GM23338 (cell line): ENCODE results near the gene SLC35F1. TPM values are rescaled to one million over a fixed set of nuclear protein-coding genes. Genes with fewer than 3 reads are reported as not detected.

Experiments used
- ATAC-seq: fragments of 200-7000 bp; cut with Tn5 transposase; 3 replicates; pipeline ENCODE4 v1.9.1; 2020
- DNase-seq: peaks from one replicate; pipeline ENCODE4 v3.0.0-alpha.2; 2015; ENCODE audit warnings: low spot score
- H2AFZ ChIP-seq: fragments of 200-600 bp; sonication (generic); 2 replicates; pipeline ENCODE4 v1.8.0; 2016; ENCODE audit warnings: antibody characterized with exemption, mild to moderate bottlenecking, moderate library complexity
- H3F3A ChIP-seq: fragments of 200-600 bp; sonication (generic); replicated peaks from 2 replicates; pipeline ENCODE4 v1.8.0; 2017; ENCODE audit warnings: antibody characterized with exemption, mixed run types, low read depth
- H3K27ac ChIP-seq: fragments of 200-600 bp; sonication (generic); 2 replicates; pipeline ENCODE4 v1.6.1; 2016; ENCODE audit warnings: low read depth
- H3K27me3 ChIP-seq: fragments of 200-600 bp; sonication (generic); 2 replicates; pipeline ENCODE4 v1.8.0; 2016; ENCODE audit warnings: mild to moderate bottlenecking, mixed run types, moderate library complexity; ENCODE audit not compliant: insufficient read depth
- H3K36me3 ChIP-seq: fragments of 200-600 bp; sonication (generic); 2 replicates; pipeline ENCODE4 v1.8.0; 2016; ENCODE audit warnings: mild to moderate bottlenecking; ENCODE audit not compliant: insufficient read depth
- H3K4me1 ChIP-seq: fragments of 200-600 bp; sonication (generic); 2 replicates; pipeline ENCODE4 v1.8.0; 2016; ENCODE audit warnings: mild to moderate bottlenecking, moderate library complexity; ENCODE audit not compliant: insufficient read depth
- H3K4me2 ChIP-seq: fragments of 200-600 bp; sonication (generic); 2 replicates; pipeline ENCODE4 v1.7.1; 2017; ENCODE audit warnings: mixed run types
- H3K4me3 ChIP-seq: fragments of 200-600 bp; sonication (generic); 2 replicates; pipeline ENCODE4 v1.6.1; 2016; ENCODE audit warnings: mixed run types
- H3K79me2 ChIP-seq: fragments of 200-600 bp; sonication (generic); replicated peaks from 2 replicates; pipeline ENCODE4 v1.8.0; 2017; ENCODE audit warnings: mild to moderate bottlenecking; ENCODE audit not compliant: insufficient read depth
- H3K9me2 ChIP-seq: fragments of 200-600 bp; sonication (generic); 2 replicates; pipeline ENCODE4 v1.8.0; 2017; ENCODE audit not compliant: insufficient read depth
- H4K20me1 ChIP-seq: fragments of 200-600 bp; sonication (generic); replicated peaks from 2 replicates; pipeline ENCODE4 v1.8.0; 2017; ENCODE audit warnings: mild to moderate bottlenecking; ENCODE audit not compliant: insufficient read depth
- H3K27ac Mint-ChIP-seq: 2 replicates; pipeline ENCODE4 v1.8.0; 2020; ENCODE audit warnings: inconsistent platforms, mild to moderate bottlenecking, moderate library complexity, mixed read lengths
- H3K27me3 Mint-ChIP-seq: 3 replicates; pipeline ENCODE4 v1.8.0; 2022; ENCODE audit warnings: low read depth, mild to moderate bottlenecking, moderate library complexity, mixed read lengths, inconsistent platforms; ENCODE audit not compliant: insufficient read depth, poor library complexity
- H3K36me3 Mint-ChIP-seq: 3 replicates; pipeline ENCODE4 v1.8.0; 2021; ENCODE audit warnings: low read depth, mild to moderate bottlenecking, inconsistent platforms, moderate library complexity, mixed read lengths
- H3K4me1 Mint-ChIP-seq: 3 replicates; pipeline ENCODE4 v1.8.0; 2020; ENCODE audit warnings: mild to moderate bottlenecking, inconsistent platforms, mixed read lengths
- H3K4me3 Mint-ChIP-seq: 3 replicates; pipeline ENCODE4 v1.8.0; 2021; ENCODE audit warnings: moderate library complexity, mild to moderate bottlenecking, inconsistent platforms, mixed read lengths
- H3K9me3 Mint-ChIP-seq: 3 replicates; pipeline ENCODE4 v1.8.0; 2020; ENCODE audit warnings: moderate library complexity, mild to moderate bottlenecking, inconsistent platforms, mixed read lengths
- EZH2phosphoT487 ChIP-seq: fragments of 200-600 bp; sonication (generic); IDR thresholded peaks from one replicate; pipeline ENCODE4 v1.8.1; 2018; ENCODE audit warnings: antibody characterized with exemption; ENCODE audit not compliant: unreplicated experiment
- NANOG ChIP-seq: IDR thresholded peaks from 2 replicates; pipeline ENCODE4 v1.6.1; 2016; ENCODE audit warnings: antibody characterized with exemption, borderline replicate concordance
- POLR2AphosphoS5 ChIP-seq: IDR thresholded peaks from 2 replicates; pipeline ENCODE4 v1.6.1; 2016; ENCODE audit warnings: antibody characterized with exemption, low read depth
- ZNF331 ChIP-seq: fragments of 250-450 bp; sonication (Bioruptor Pico); IDR thresholded peaks from 2 replicates; pipeline ENCODE4 v1.5.0; 2020; ENCODE audit warnings: low read depth, mild to moderate bottlenecking, moderate library complexity
- ZNF462 ChIP-seq: fragments of 250-450 bp; sonication (Bioruptor Pico); IDR thresholded peaks from 2 replicates; pipeline ENCODE4 v1.5.0; 2020; ENCODE audit warnings: mild to moderate bottlenecking, moderate library complexity
- polyA plus RNA-seq: library from polyadenylated mRNA; unstranded; fragments of >200 nt; fragmentation: Nextera tagmentation; extraction: Ambion mirVana; gene quantifications from 2 replicates; pipeline ENCODE4 v1.2.1, GENCODE V29; 2016
- total RNA-seq: library from RNA; depleted of rRNA; stranded (reverse); fragments of >200 nt; shearing (Covaris generic); gene quantifications from 2 replicates; pipeline ENCODE4 v1.2.3, GENCODE V29; 2014

Gene SLC35F1
- total and polyA plus RNA-seq, 2 experiments from 2014 or later = 3.0 to 10.3 TPM

GRCh38 chr6:117880824-117881223, 26.2 kb upstream of the SLC35F1 start (continued):
- TF ChIP-seq ZNF462 (CRISPR knock-in tag) (no peak), NANOG (no peak), EZH2phosphoT487 (no peak), ZNF331 (CRISPR knock-in tag) (no peak)

GRCh38 chr6:117890172-117890571, 16.9 kb upstream of the SLC35F1 start:
- Mint-ChIP-seq H3K27ac (no peak overlapping the region), H3K9me3 (no peaks in the 10 kb centered on the region; the same call in 2 of the 3 replicates), H3K4me3 (no peak overlapping the region), H3K4me1 (peaks cover 8% of the 10 kb centered on the region), H3K27me3 (no peaks in the 10 kb centered on the region), H3K36me3 (no peaks in the 10 kb centered on the region)
- no peak for TF ChIP-seq POLR2AphosphoS5
- no peaks in the 10 kb centered on the region for H3K4me1 ChIP-seq
- H3K4me3 ChIP-seq = no peak overlapping the region
- H3K27ac ChIP-seq = no peak overlapping the region
- no peaks in the 10 kb centered on the region for H3K36me3 ChIP-seq
- no peak overlapping the region for H3K4me2 ChIP-seq
- H4K20me1 ChIP-seq = no peaks in the 10 kb centered on the region
- no peaks in the 10 kb centered on the region for H3K27me3 ChIP-seq
- DNase-seq (no peak), ATAC-seq (no peak)
- H3K9me2 ChIP-seq = peaks cover 5% of the 10 kb centered on the region; the same call in 1 of the 2 replicates
- H2AFZ ChIP-seq = no peak overlapping the region; the same call in 1 of the 2 replicates
- no peaks in the 10 kb centered on the region for H3F3A ChIP-seq
- H3K79me2 ChIP-seq = no peaks in the 10 kb centered on the region
